Measurements from ENCODE around the gene OR51M1.

DNA sequence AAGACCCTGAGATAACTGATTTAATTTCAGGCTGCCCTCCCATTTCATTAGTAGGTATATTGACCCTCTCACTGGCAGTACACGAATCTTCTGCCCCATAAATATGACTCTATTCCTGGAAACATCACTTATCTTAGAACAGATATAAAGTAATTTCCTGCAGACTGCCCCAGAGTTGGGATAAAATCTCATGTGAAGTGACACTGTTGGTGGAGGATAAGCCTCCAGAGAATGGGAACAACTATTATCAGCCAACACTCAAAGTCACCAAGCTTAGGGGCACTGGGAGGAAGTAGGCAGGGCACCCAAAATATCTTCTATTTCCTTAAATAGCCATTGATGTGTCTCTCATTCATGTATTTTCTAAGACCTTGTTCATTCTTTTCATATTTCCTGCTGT, 48.4 kb upstream of the OR51M1 start:
- TF ChIP-seq POLR2A (IDR thresholded peaks at IDR 0.05) (no peak), CTCF (IDR thresholded peaks at IDR 0.05) (no peak)

Measured in lower leg skin (tissue), 3 donors.